DOHH2 (cell line): Measurements from ENCODE around the gene EIF3C.
"Not testable (repeated sequence)": the region's sequence is repeated elsewhere in the genome, so short reads cannot be mapped to it uniquely, and the experiment has no call there.

Experiments
- EZH2phosphoT487 ChIP-seq: fragments of 200-600 bp; sonication (generic); IDR thresholded peaks from 2 replicates; pipeline ENCODE4 v1.6.1; 2017; ENCODE audit warnings: borderline replicate concordance, mild to moderate bottlenecking, antibody characterized with exemption, low read length, moderate library complexity, mixed read lengths
- TF ChIP-seq, protein P1 (sequence below): fragments of 200-600 bp; sonication (generic); IDR thresholded peaks from one replicate; pipeline ENCODE4 v1.5.1; 2014; ENCODE audit warnings: antibody characterized with exemption, mild to moderate bottlenecking, low read depth, low read length; ENCODE audit not compliant: poor library complexity, severe bottlenecking

DNA sequence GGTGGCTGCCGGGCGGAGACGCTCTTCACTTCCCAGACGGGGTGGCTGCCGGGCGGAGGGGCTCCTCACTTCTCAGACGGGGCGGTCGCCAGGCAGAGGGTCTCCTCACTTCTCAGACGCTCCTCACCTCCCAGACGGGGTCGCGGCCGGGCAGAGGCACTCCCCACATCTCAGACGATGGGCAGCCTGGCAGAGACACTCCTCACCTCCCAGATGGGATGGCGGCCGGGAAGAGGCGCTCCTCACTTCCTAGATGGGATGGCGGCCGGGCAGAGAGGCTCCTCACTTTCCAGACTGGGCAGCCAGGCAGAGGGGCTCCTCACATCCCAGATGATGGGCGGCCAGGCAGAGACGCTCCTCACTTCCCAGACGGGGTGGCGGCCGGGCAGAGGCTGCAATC, 45.0 kb upstream of the EIF3C start:
- TF ChIP-seq, protein P1, sequence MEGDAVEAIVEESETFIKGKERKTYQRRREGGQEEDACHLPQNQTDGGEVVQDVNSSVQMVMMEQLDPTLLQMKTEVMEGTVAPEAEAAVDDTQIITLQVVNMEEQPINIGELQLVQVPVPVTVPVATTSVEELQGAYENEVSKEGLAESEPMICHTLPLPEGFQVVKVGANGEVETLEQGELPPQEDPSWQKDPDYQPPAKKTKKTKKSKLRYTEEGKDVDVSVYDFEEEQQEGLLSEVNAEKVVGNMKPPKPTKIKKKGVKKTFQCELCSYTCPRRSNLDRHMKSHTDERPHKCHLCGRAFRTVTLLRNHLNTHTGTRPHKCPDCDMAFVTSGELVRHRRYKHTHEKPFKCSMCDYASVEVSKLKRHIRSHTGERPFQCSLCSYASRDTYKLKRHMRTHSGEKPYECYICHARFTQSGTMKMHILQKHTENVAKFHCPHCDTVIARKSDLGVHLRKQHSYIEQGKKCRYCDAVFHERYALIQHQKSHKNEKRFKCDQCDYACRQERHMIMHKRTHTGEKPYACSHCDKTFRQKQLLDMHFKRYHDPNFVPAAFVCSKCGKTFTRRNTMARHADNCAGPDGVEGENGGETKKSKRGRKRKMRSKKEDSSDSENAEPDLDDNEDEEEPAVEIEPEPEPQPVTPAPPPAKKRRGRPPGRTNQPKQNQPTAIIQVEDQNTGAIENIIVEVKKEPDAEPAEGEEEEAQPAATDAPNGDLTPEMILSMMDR = not testable (repeated sequence)
- not testable (repeated sequence) for TF ChIP-seq EZH2phosphoT487
